T-helper 1 cell treated with Interleukin-12 subunit alpha and Interleukin-12 subunit beta and Interleukin-4 antibody, amounts not matched to agents 30 μg/mL and 1 μg/mL, for 36 hours (primary cell): ENCODE measurements around the gene PSMA1.

Experiments
- H3K27ac Mint-ChIP-seq: one replicate; pipeline ENCODE4 v1.8.0; 2021; ENCODE audit warnings: mild to moderate bottlenecking, mixed read lengths
- H3K27me3 Mint-ChIP-seq: one replicate; pipeline ENCODE4 v1.8.0; 2021; ENCODE audit warnings: low read depth, mixed read lengths
- H3K36me3 Mint-ChIP-seq: one replicate; pipeline ENCODE4 v1.8.0; 2021; ENCODE audit warnings: low read depth, mixed read lengths
- H3K4me1 Mint-ChIP-seq: one replicate; pipeline ENCODE4 v1.8.0; 2021; ENCODE audit warnings: low read depth, mixed read lengths
- H3K4me3 Mint-ChIP-seq: one replicate; pipeline ENCODE4 v1.8.0; 2021; ENCODE audit warnings: mild to moderate bottlenecking, moderate library complexity, mixed read lengths
- H3K9me3 Mint-ChIP-seq: one replicate; pipeline ENCODE4 v1.8.0; 2021; ENCODE audit warnings: mixed read lengths

The PSMA1 gene

GRCh38 chr11:14506532-14506931 is 13.7 kb downstream of the PSMA1 start:
- no peak overlapping the region for H3K4me3 Mint-ChIP-seq
- H3K27me3 Mint-ChIP-seq: no peaks in the 10 kb centered on the region
- H3K9me3 Mint-ChIP-seq: no peaks in the 10 kb centered on the region
- H3K27ac Mint-ChIP-seq: no peak overlapping the region
- peaks cover 12% of the 10 kb centered on the region for H3K4me1 Mint-ChIP-seq
- H3K36me3 Mint-ChIP-seq: peaks cover 51% of the 10 kb centered on the region

GRCh38 chr11:14503023-14503422 is 17.2 kb downstream of the PSMA1 start:
- H3K9me3 Mint-ChIP-seq: no peaks in the 10 kb centered on the region
- peaks cover 37% of the 10 kb centered on the region for H3K36me3 Mint-ChIP-seq
- H3K4me1 Mint-ChIP-seq: peaks cover 12% of the 10 kb centered on the region
- no peaks in the 10 kb centered on the region for H3K27me3 Mint-ChIP-seq
- no peak overlapping the region for H3K27ac Mint-ChIP-seq
- H3K4me3 Mint-ChIP-seq: no peak overlapping the region

- Mint-ChIP-seq H3K27me3 (no peaks in the 10 kb centered on the region), H3K4me1 (peaks cover 20% of the 10 kb centered on the region), H3K36me3 (peaks cover 37% of the 10 kb centered on the region), H3K9me3 (no peaks in the 10 kb centered on the region), H3K4me3 (no peak overlapping the region), H3K27ac (peak overlapping the region; percentile 23)
Measured at GRCh38 chr11:14502039-14502438, 18.1 kb downstream of the PSMA1 start.

GRCh38 chr11:14500181-14500651 is 20.0 kb downstream of the PSMA1 start:
- H3K4me1 Mint-ChIP-seq: peaks cover 29% of the 10 kb centered on the region
- peaks cover 37% of the 10 kb centered on the region for H3K36me3 Mint-ChIP-seq

GRCh38 chr11:14499560-14500180 is 20.5 kb downstream of the PSMA1 start, which contains the start of gene COPB1:
COPB1 (minus strand) TSS chr11:14499811; CDS start chr11:14498928, 883 bp downstream.
- Mint-ChIP-seq H3K36me3 (peaks cover 40% of the 10 kb centered on the region), H3K4me1 (peaks cover 32% of the 10 kb centered on the region), H3K27me3 (no peaks in the 10 kb centered on the region), H3K27ac (peak within 1 kb of the TSS; percentile 92), H3K4me3 (peak within 1 kb of the TSS; percentile 94), H3K9me3 (no peaks in the 10 kb centered on the region)

More at GRCh38 chr11:14500181-14500651, 20.0 kb downstream of the PSMA1 start:
- H3K27me3 Mint-ChIP-seq: no peaks in the 10 kb centered on the region
- no peaks in the 10 kb centered on the region for H3K9me3 Mint-ChIP-seq
- H3K4me3 Mint-ChIP-seq: peak overlapping the region; percentile 94
- H3K27ac Mint-ChIP-seq: peak overlapping the region; percentile 92

GRCh38 chr11:14499178-14499559 is 21.0 kb downstream of the PSMA1 start:
- Mint-ChIP-seq H3K4me3 (peak overlapping the region; percentile 94), H3K36me3 (peaks cover 39% of the 10 kb centered on the region), H3K27ac (peak overlapping the region; percentile 92), H3K4me1 (peaks cover 32% of the 10 kb centered on the region), H3K9me3 (no peaks in the 10 kb centered on the region), H3K27me3 (no peaks in the 10 kb centered on the region)

GRCh38 chr11:14480716-14481115 is 39.5 kb downstream of the PSMA1 start:
- no peaks in the 10 kb centered on the region for H3K27me3 Mint-ChIP-seq
- no peak overlapping the region for H3K27ac Mint-ChIP-seq
- no peaks in the 10 kb centered on the region for H3K9me3 Mint-ChIP-seq
- peaks cover 45% of the 10 kb centered on the region for H3K36me3 Mint-ChIP-seq
- H3K4me3 Mint-ChIP-seq: no peak overlapping the region
- H3K4me1 Mint-ChIP-seq: peaks cover 3% of the 10 kb centered on the region

GRCh38 chr11:14471127-14471526 is 49.1 kb downstream of the PSMA1 start:
- Mint-ChIP-seq H3K36me3 (peaks cover 77% of the 10 kb centered on the region), H3K4me1 (peaks cover 26% of the 10 kb centered on the region), H3K9me3 (no peaks in the 10 kb centered on the region), H3K27ac (no peak overlapping the region), H3K4me3 (no peak overlapping the region), H3K27me3 (no peaks in the 10 kb centered on the region)

- Mint-ChIP-seq H3K4me3 (no peak overlapping the region), H3K36me3 (peaks cover 34% of the 10 kb centered on the region), H3K9me3 (no peaks in the 10 kb centered on the region), H3K27me3 (no peaks in the 10 kb centered on the region), H3K27ac (no peak overlapping the region), H3K4me1 (peaks cover 5% of the 10 kb centered on the region)
Measured at GRCh38 chr11:14463623-14464022, 56.6 kb downstream of the PSMA1 start.

- Mint-ChIP-seq H3K4me1 (no peaks in the 10 kb centered on the region), H3K9me3 (no peaks in the 10 kb centered on the region), H3K27ac (no peak overlapping the region), H3K36me3 (peaks cover 27% of the 10 kb centered on the region), H3K4me3 (no peak overlapping the region), H3K27me3 (no peaks in the 10 kb centered on the region)
Measured at GRCh38 chr11:14460147-14460546, 60.0 kb downstream of the PSMA1 start.

- Mint-ChIP-seq H3K36me3 (peaks cover 29% of the 10 kb centered on the region), H3K4me3 (no peak overlapping the region), H3K4me1 (no peaks in the 10 kb centered on the region), H3K9me3 (no peaks in the 10 kb centered on the region), H3K27ac (no peak overlapping the region), H3K27me3 (no peaks in the 10 kb centered on the region)
Measured at GRCh38 chr11:14458377-14458776, 61.8 kb downstream of the PSMA1 start.

GRCh38 chr11:14455648-14456430 is 64.3 kb downstream of the PSMA1 start:
- H3K9me3 Mint-ChIP-seq: no peaks in the 10 kb centered on the region
- H3K27ac Mint-ChIP-seq: no peak overlapping the region
- H3K27me3 Mint-ChIP-seq: no peaks in the 10 kb centered on the region
- H3K4me3 Mint-ChIP-seq: no peak overlapping the region
- peaks cover 33% of the 10 kb centered on the region for H3K36me3 Mint-ChIP-seq
- no peaks in the 10 kb centered on the region for H3K4me1 Mint-ChIP-seq
